IMR-90 (cell line): ENCODE data around the gene ADGRL3. TPM values are rescaled to one million over a fixed set of nuclear protein-coding genes. Genes with fewer than 3 reads are reported as not detected.

Source experiments
- ATAC-seq: fragments of 200-7000 bp; cut with Tn5 transposase; 2 replicates; pipeline ENCODE4 v1.9.1; 2020; ENCODE audit warnings: low read depth, mild to moderate bottlenecking, moderate library complexity
- BruUV-seq: library from RNA; stranded (reverse); fragments of 400-500 nt; replicated peaks from 2 replicates; lab custom pipeline; 2021; lab: Mats Ljungman, UMichigan
- CTCF ChIA-PET: fragments of 300-600 bp; formaldehyde crosslinking; extraction: SDS; loops from one replicate; lab custom pipeline; 2021; ENCODE audit warnings: antibody characterized with exemption; lab: Yijun Ruan, JAX
- POLR2A ChIA-PET: fragments of 300-600 bp; sonication (Branson Sonifier 250); formaldehyde crosslinking; loops from one replicate; lab custom pipeline; 2022; ENCODE audit warnings: antibody characterized with exemption; ENCODE audit not compliant: unreplicated experiment; lab: Charles Lee
- DNase-seq: peaks from one replicate; pipeline ENCODE4 v3.0.0; 2013
- H2AFZ ChIP-seq: replicated peaks from 2 replicates; pipeline ENCODE3; 2013; ENCODE audit warnings: low read length, mild to moderate bottlenecking; ENCODE audit not compliant: poor library complexity
- H2AK5ac ChIP-seq: 2 replicates; pipeline ENCODE4 v1.6.1; 2013; ENCODE audit warnings: low read depth, low read length, inconsistent platforms
- H2AK9ac ChIP-seq: replicated peaks from 2 replicates; pipeline ENCODE3; 2013; ENCODE audit warnings: mild to moderate bottlenecking, low read depth, low read length, moderate library complexity; ENCODE audit not compliant: poor library complexity
- H2BK120ac ChIP-seq: 2 replicates; pipeline ENCODE4 v1.6.1; 2013; ENCODE audit warnings: low read depth, low read length, inconsistent platforms
- H2BK15ac ChIP-seq: 3 replicates; pipeline ENCODE4 v1.6.1; 2013; ENCODE audit warnings: low read depth, low read length, inconsistent platforms
- H2BK20ac ChIP-seq: 2 replicates; pipeline ENCODE4 v1.6.1; 2013; ENCODE audit warnings: low read depth, mild to moderate bottlenecking, inconsistent platforms, low read length, moderate library complexity
- H2BK5ac ChIP-seq: 2 replicates; pipeline ENCODE4 v1.6.1; 2013; ENCODE audit warnings: mild to moderate bottlenecking, low read depth, low read length, inconsistent platforms; ENCODE audit not compliant: poor library complexity, severe bottlenecking
- H3K14ac ChIP-seq: replicated peaks from 2 replicates; pipeline ENCODE4 v1.6.1; 2013; ENCODE audit warnings: low read depth, low read length, inconsistent platforms
- H3K18ac ChIP-seq: 2 replicates; pipeline ENCODE4 v1.6.1; 2013; ENCODE audit warnings: low read depth, low read length, control low read depth
- H3K23ac ChIP-seq: 2 replicates; pipeline ENCODE4 v1.6.1; 2013; ENCODE audit warnings: low read depth, low read length, inconsistent platforms
- H3K27ac ChIP-seq: 2 replicates; pipeline ENCODE4 v1.5.1; 2013; ENCODE audit warnings: mild to moderate bottlenecking, control low read depth, low read length; ENCODE audit not compliant: insufficient read depth
- H3K27me3 ChIP-seq: 2 replicates; pipeline ENCODE4 v1.6.1; 2013; ENCODE audit warnings: low read length; ENCODE audit not compliant: control insufficient read depth, insufficient read depth
- H3K36me3 ChIP-seq: 2 replicates; pipeline ENCODE4 v1.6.1; 2013; ENCODE audit warnings: low read length, mixed read lengths; ENCODE audit not compliant: control insufficient read depth, insufficient read depth
- H3K4ac ChIP-seq: 2 replicates; pipeline ENCODE4 v1.6.1; 2013; ENCODE audit warnings: low read depth, low read length, inconsistent platforms
- H3K4me1 ChIP-seq: 2 replicates; pipeline ENCODE4 v1.6.1; 2013; ENCODE audit warnings: low read length, mixed read lengths; ENCODE audit not compliant: control insufficient read depth, insufficient read depth
- H3K4me2 ChIP-seq: 2 replicates; pipeline ENCODE4 v1.6.1; 2013; ENCODE audit warnings: low read depth, mild to moderate bottlenecking, control low read depth, low read length, moderate library complexity
- H3K4me3 ChIP-seq: 2 replicates; pipeline ENCODE4 v1.5.1; 2013; ENCODE audit warnings: low read depth, mild to moderate bottlenecking, control low read depth, low read length, moderate library complexity; ENCODE audit not compliant: insufficient read depth
- H3K56ac ChIP-seq: 2 replicates; pipeline ENCODE4 v1.6.1; 2013; ENCODE audit warnings: low read length, inconsistent platforms; ENCODE audit not compliant: insufficient read depth; ENCODE audit errors: extremely low read depth
- H3K79me1 ChIP-seq, 2 experiments: 2 replicates each; pipeline ENCODE4 v1.6.1; 2013; ENCODE audit warnings: low read length in 2 of 2, inconsistent platforms in 1 of 2, low read depth in 1 of 2
- H3K9ac ChIP-seq: 2 replicates; pipeline ENCODE4 v1.6.1; 2013; ENCODE audit warnings: low read depth, low read length, control low read depth
- H3K9me1 ChIP-seq: 2 replicates; pipeline ENCODE4 v1.6.1; 2013; ENCODE audit warnings: low read length, inconsistent platforms; ENCODE audit not compliant: insufficient read depth
- H3K9me3 ChIP-seq: 2 replicates; pipeline ENCODE4 v1.6.1; 2013; ENCODE audit warnings: low read length; ENCODE audit not compliant: control insufficient read depth, insufficient read depth
- H4K20me1 ChIP-seq: 2 replicates; pipeline ENCODE4 v1.6.1; 2013; ENCODE audit warnings: low read length, inconsistent platforms; ENCODE audit not compliant: insufficient read depth
- H4K5ac ChIP-seq: 2 replicates; pipeline ENCODE4 v1.6.1; 2013; ENCODE audit warnings: mild to moderate bottlenecking, low read depth, low read length, control low read depth
- H4K8ac ChIP-seq, 2 experiments: 2 replicates each; pipeline ENCODE4 v1.6.1; 2013; ENCODE audit warnings: low read depth in 2 of 2, low read length in 2 of 2, control low read depth in 1 of 2, inconsistent platforms in 1 of 2
- H4K91ac ChIP-seq: 2 replicates; pipeline ENCODE4 v1.6.1; 2013; ENCODE audit warnings: low read depth, low read length, inconsistent platforms; ENCODE audit not compliant: insufficient read depth
- BHLHE40 ChIP-seq: fragments of 150-350 bp; IDR thresholded peaks from 2 replicates; pipeline ENCODE4 v1.6.1; 2016; ENCODE audit warnings: mild to moderate bottlenecking, low read depth, low read length
- CEBPB ChIP-seq: IDR thresholded peaks from 2 replicates; pipeline ENCODE4 v1.6.1; 2012; ENCODE audit warnings: low read depth, low read length, improper control_type of control experiment
- CHD1 ChIP-seq: IDR thresholded peaks from 2 replicates; pipeline ENCODE4 v1.6.1; 2012; ENCODE audit warnings: low read depth, low read length, improper control_type of control experiment
- FOS ChIP-seq: fragments of 150-350 bp; IDR thresholded peaks from 2 replicates; pipeline ENCODE4 v1.6.1; 2016; ENCODE audit warnings: low read depth, low read length
- MAZ ChIP-seq: IDR thresholded peaks from 2 replicates; pipeline ENCODE4 v1.6.1; 2012; ENCODE audit warnings: low read depth, mild to moderate bottlenecking, low read length, improper control_type of control experiment, moderate library complexity, borderline replicate concordance
- MXI1 ChIP-seq: IDR thresholded peaks from 2 replicates; pipeline ENCODE4 v1.6.1; 2012; ENCODE audit warnings: low read depth, mild to moderate bottlenecking, low read length, moderate library complexity, borderline replicate concordance
- NFE2L2 ChIP-seq: fragments of 150-350 bp; IDR thresholded peaks from 2 replicates; pipeline ENCODE4 v1.6.1; 2016; ENCODE audit warnings: low read depth, mild to moderate bottlenecking, low read length
- POLR2A ChIP-seq: IDR thresholded peaks from 2 replicates; pipeline ENCODE4 v1.6.1; 2012; ENCODE audit warnings: mild to moderate bottlenecking, low read depth, low read length
- RAD21 ChIP-seq: IDR thresholded peaks from 2 replicates; pipeline ENCODE4 v1.6.1; 2012; ENCODE audit warnings: low read length, improper control_type of control experiment
- RCOR1 ChIP-seq: IDR thresholded peaks from 2 replicates; pipeline ENCODE4 v1.6.1; 2012; ENCODE audit warnings: mild to moderate bottlenecking, low read length, improper control_type of control experiment; ENCODE audit not compliant: insufficient replicate concordance
- RFX5 ChIP-seq: IDR thresholded peaks from 2 replicates; pipeline ENCODE4 v1.8.0; 2012; ENCODE audit warnings: low read depth, mild to moderate bottlenecking, low read length, moderate library complexity
- SMC3 ChIP-seq: fragments of 150-350 bp; IDR thresholded peaks from 2 replicates; pipeline ENCODE4 v1.6.1; 2016; ENCODE audit warnings: low read depth, mild to moderate bottlenecking, antibody characterized with exemption, low read length, moderate library complexity
- WGBS, 2 experiments: methylation state at CpG; one replicate each; pipeline versions ENCODE4 v1.1.5 to v1.1.7; 2013; ENCODE audit warnings: missing lambda C conversion rate in 2 of 2; ENCODE audit not compliant: insufficient read length in 1 of 2; ENCODE audit errors: extremely low coverage in 2 of 2; 5-methylcytosine and 5-hydroxymethylcytosine counted together
- dilution Hi-C: fragments of 300-500 bp; cut with HindIII; formaldehyde crosslinking; loops from one replicate; pipeline ENCODE4 v1.14.3; 2018; ENCODE audit warnings: low sequenced_read_pairs; ENCODE audit not compliant: unreplicated experiment
- in situ Hi-C: fragments of 300-500 bp; cut with MboI; formaldehyde crosslinking; loops from 3 replicates; pipeline ENCODE4 v1.14.3; 2019; ENCODE audit warnings: low sequenced_read_pairs, inconsistent platforms, mixed read lengths
- intact Hi-C: fragments of 100-400 bp; cut with micrococcal nuclease; formaldehyde crosslinking; loops from 2 replicates; pipeline ENCODE4 v1.10.0; 2022
- polyA plus RNA-seq, 3 experiments: library from polyadenylated mRNA; depleted of rRNA; stranded (reverse); fragments of >200 nt; gene quantifications; 2 replicates each; pipeline ENCODE4 v1.2.3, GENCODE V29; 2012; ENCODE audit warnings: low replicate concordance in 1 of 3
- total RNA-seq: library from RNA; depleted of rRNA; stranded (reverse); fragments of >200 nt; gene quantifications from 2 replicates; pipeline ENCODE4 v1.2.3, GENCODE V29; 2012
- TF ChIP-seq, protein P1 (sequence below): conservative IDR thresholded peaks from 2 replicates; pipeline ENCODE4 v1.5.1; 2012; ENCODE audit warnings: mild to moderate bottlenecking, low read depth, low read length, improper control_type of control experiment

ADGRL3 gene
- total and polyA plus RNA-seq, 2 of the 4 experiments (the other 2 are of a cell fraction) = 0.46 to 2.5 TPM

DNA sequence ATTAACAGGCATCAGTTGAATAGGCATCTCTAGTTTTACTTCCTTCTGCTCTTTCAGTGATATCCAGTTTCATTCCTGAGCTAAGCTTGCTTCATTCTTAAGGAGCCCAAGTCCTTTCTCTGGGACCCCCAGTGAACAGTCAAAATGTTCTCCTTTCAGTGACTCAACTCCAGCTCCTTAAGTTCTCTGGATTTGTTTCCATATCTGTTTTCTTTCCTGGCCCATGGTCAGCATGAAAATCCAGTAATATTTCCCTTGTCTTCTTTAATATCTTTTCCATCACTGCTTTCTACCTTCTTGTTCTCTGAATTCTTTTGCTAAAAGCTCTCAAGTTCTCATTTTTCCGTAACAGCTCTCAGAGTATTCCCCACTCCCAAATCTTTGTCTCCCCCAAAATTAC lies 25.5 kb downstream of the ADGRL3 start:
- H3K36me3 ChIP-seq = no peaks in the 10 kb centered on the region
- no peak overlapping the region for H3K56ac ChIP-seq
- dilution Hi-C loops (no loop called here), intact Hi-C loops (no loop called here), in situ Hi-C loops (no loop called here)
- H2BK20ac ChIP-seq = no peak overlapping the region
- H4K5ac ChIP-seq = no peak overlapping the region
- H3K4me3 ChIP-seq = no peak overlapping the region
- TF ChIP-seq MXI1 (no peak), POLR2A (no peak), BHLHE40 (no peak), RCOR1 (no peak), CEBPB (no peak), MAZ (no peak), NFE2L2 (no peak), FOS (no peak), SMC3 (no peak), RFX5 (no peak), CHD1 (no peak), RAD21 (no peak)
- TF ChIP-seq, protein P1, sequence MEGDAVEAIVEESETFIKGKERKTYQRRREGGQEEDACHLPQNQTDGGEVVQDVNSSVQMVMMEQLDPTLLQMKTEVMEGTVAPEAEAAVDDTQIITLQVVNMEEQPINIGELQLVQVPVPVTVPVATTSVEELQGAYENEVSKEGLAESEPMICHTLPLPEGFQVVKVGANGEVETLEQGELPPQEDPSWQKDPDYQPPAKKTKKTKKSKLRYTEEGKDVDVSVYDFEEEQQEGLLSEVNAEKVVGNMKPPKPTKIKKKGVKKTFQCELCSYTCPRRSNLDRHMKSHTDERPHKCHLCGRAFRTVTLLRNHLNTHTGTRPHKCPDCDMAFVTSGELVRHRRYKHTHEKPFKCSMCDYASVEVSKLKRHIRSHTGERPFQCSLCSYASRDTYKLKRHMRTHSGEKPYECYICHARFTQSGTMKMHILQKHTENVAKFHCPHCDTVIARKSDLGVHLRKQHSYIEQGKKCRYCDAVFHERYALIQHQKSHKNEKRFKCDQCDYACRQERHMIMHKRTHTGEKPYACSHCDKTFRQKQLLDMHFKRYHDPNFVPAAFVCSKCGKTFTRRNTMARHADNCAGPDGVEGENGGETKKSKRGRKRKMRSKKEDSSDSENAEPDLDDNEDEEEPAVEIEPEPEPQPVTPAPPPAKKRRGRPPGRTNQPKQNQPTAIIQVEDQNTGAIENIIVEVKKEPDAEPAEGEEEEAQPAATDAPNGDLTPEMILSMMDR = no peak
- no peak overlapping the region for H3K23ac ChIP-seq
- H3K27me3 ChIP-seq = no peaks in the 10 kb centered on the region
- H4K8ac ChIP-seq = no peak overlapping the region
- H3K4me1 ChIP-seq = no peaks in the 10 kb centered on the region
- H2AFZ ChIP-seq = no peak overlapping the region
- POLR2A ChIA-PET = no interaction called here
- no peak overlapping the region for H3K14ac ChIP-seq
- WGBS, 2 experiments = no CpG with 5 or more reads among the region's 1 CpG
- H3K9me1 ChIP-seq = no peaks in the 10 kb centered on the region
- BruUV-seq = no TSS peak
- no peak overlapping the region for H3K4ac ChIP-seq
- H2AK9ac ChIP-seq = no peak overlapping the region
- H2BK120ac ChIP-seq = no peak overlapping the region
- H3K9me3 ChIP-seq = no peaks in the 10 kb centered on the region
- H2BK15ac ChIP-seq = no peak overlapping the region
- ATAC-seq = no peak
- H3K9ac ChIP-seq = no peak overlapping the region
- H4K20me1 ChIP-seq = no peaks in the 10 kb centered on the region
- DNase-seq = no peak
- H4K91ac ChIP-seq = no peak overlapping the region
- no peak overlapping the region for H2BK5ac ChIP-seq
- H2AK5ac ChIP-seq = no peak overlapping the region
- no peak overlapping the region for H3K27ac ChIP-seq
- H3K79me1 ChIP-seq = no peaks in the 10 kb centered on the region
- H3K18ac ChIP-seq = no peak overlapping the region
- CTCF ChIA-PET = interaction anchor here (0.8 kb wide), 1 partner anchor 8 kb away, joined by 5 read pairs; no protein-coding TSS in a partner anchor
- no peak overlapping the region for H3K4me2 ChIP-seq
